Mesodermal cell (in vitro differentiated cells): ENCODE data around the gene TRMT44.
"Not testable (repeated sequence)": the region's sequence is repeated elsewhere in the genome, so short reads cannot be mapped to it uniquely, and the experiment has no call there.

ENCODE experiments used
- H3K27ac ChIP-seq: 2 replicates; pipeline ENCODE4 v1.7.0; 2013; ENCODE audit warnings: mild to moderate bottlenecking, low read depth, low read length, moderate library complexity; ENCODE audit not compliant: severe bottlenecking
- H3K36me3 ChIP-seq: 2 replicates; pipeline ENCODE4 v1.7.1; 2013; ENCODE audit warnings: mild to moderate bottlenecking, low read length, moderate library complexity; ENCODE audit not compliant: control insufficient read depth, insufficient read depth
- H3K4me1 ChIP-seq: one replicate; pipeline ENCODE4 v1.7.1; 2013; ENCODE audit warnings: mild to moderate bottlenecking, low read length; ENCODE audit not compliant: insufficient read depth, control insufficient read depth, poor library complexity, severe bottlenecking
- H3K4me3 ChIP-seq: 2 replicates; pipeline ENCODE4 v1.7.0; 2013; ENCODE audit warnings: low read length, control low read depth, mild to moderate bottlenecking; ENCODE audit not compliant: insufficient read depth, poor library complexity, severe bottlenecking; ENCODE audit errors: extremely low read depth
- H3K9me3 ChIP-seq: 2 replicates; pipeline ENCODE4 v1.7.1; 2013; ENCODE audit warnings: mild to moderate bottlenecking, low read length, moderate library complexity; ENCODE audit not compliant: control insufficient read depth
- WGBS, 2 experiments: methylation state at CpG; one replicate each; pipeline ENCODE4 v1.1.5; 2013; ENCODE audit warnings: missing lambda C conversion rate in 2 of 2; ENCODE audit not compliant: insufficient coverage in 2 of 2; 5-methylcytosine and 5-hydroxymethylcytosine counted together

The TRMT44 gene

GRCh38 chr4:8506373-8507195 lies 66.0 kb downstream of the TRMT44 start:
- H3K9me3 ChIP-seq: no peaks in the 10 kb centered on the region
- no peak overlapping the region for H3K27ac ChIP-seq
- H3K4me1 ChIP-seq: peaks cover 20% of the 10 kb centered on the region
- 48 to 66% methylated on average over 16 to 18 of the region's 21 CpGs for WGBS, 2 experiments
- no peaks in the 10 kb centered on the region for H3K36me3 ChIP-seq
- no peak overlapping the region for H3K4me3 ChIP-seq

DNA sequence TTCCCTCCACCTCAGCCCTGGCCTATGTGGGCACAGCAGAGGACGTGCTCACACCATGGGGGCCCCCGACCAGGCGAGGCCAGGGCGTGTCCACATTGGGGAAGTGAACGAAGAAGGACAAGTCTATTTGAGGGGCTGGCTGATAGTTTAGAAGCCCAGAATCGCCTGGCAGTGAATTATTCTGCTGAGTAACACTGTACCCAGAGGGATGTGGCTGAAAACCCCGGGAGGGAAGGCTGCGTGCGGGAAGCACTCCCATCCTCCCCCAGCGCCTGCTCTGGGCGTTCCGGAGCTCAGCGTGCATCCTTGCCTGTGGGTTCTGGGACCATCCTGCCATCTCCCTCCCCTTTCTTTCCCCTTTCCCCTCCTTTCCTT lies 66.6 kb downstream of the TRMT44 start:
- Histone ChIP-seq H3K4me3 (no peak overlapping the region), H3K4me1 (peaks cover 20% of the 10 kb centered on the region), H3K9me3 (no peaks in the 10 kb centered on the region), H3K36me3 (no peaks in the 10 kb centered on the region), H3K27ac (no peak overlapping the region)
- 69 to 71% methylated on average over 12 to 13 of the region's 13 CpGs for WGBS, 2 experiments

- peaks cover 17% of the 10 kb centered on the region for H3K4me1 ChIP-seq
- WGBS, 2 experiments: 90 to 93% methylated on average over 8 to 9 of the region's 9 CpGs
- no peak overlapping the region for H3K27ac ChIP-seq
- H3K9me3 ChIP-seq: no peaks in the 10 kb centered on the region
- no peaks in the 10 kb centered on the region for H3K36me3 ChIP-seq
- no peak overlapping the region for H3K4me3 ChIP-seq
These were observed 67.0 kb downstream of the TRMT44 start for GRCh38 chr4:8507624-8508023.

DNA sequence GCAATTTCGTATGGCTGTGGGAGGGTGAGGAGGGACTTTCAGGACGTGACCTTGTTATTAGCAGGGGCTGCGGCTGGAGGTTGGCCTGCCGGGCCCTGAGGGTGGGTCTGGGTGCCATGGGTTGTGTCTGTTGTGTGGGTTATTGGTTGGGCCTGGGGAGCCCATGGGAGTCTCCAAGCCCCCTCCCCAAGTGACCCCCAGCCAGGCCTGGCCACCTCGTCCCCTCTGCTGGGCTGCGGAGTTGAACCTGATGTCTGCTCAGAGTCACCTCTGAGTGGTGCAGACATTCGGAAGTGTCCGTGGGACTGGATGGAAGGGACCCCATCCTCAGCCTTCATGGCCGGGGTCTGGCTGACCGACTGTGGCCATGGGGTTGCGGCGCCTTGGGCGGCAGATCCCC lies 67.7 kb downstream of the TRMT44 start:
- Histone ChIP-seq H3K36me3 (no peaks in the 10 kb centered on the region), H3K27ac (no peak overlapping the region), H3K9me3 (no peaks in the 10 kb centered on the region), H3K4me3 (no peak overlapping the region), H3K4me1 (peaks cover 11% of the 10 kb centered on the region)
- 89% methylated on average over 8 to 9 of the region's 13 CpGs for WGBS, 2 experiments

DNA sequence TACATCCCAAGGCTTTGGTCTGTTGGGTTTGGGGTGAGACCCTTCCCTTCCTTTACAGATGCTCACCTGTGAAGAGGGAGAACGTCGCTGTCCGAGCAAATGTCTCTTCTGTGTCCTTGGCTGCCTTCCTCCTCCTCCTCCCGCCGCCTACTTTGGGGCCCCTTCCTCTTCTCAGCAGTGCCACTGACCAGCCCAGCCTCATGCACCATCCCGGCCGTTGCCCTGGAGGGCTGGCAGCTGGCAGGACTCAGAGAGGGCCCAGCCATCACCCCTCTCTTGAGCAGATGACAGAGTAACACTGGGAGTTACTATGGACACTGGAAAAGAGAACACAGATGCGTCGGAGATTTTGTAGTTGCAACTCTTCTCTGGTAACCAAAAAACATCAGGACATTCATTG lies 68.2 kb downstream of the TRMT44 start:
- 87 to 88% methylated on average over 7 of the region's 9 CpGs for WGBS, 2 experiments
- peaks cover 10% of the 10 kb centered on the region for H3K4me1 ChIP-seq

DNA sequence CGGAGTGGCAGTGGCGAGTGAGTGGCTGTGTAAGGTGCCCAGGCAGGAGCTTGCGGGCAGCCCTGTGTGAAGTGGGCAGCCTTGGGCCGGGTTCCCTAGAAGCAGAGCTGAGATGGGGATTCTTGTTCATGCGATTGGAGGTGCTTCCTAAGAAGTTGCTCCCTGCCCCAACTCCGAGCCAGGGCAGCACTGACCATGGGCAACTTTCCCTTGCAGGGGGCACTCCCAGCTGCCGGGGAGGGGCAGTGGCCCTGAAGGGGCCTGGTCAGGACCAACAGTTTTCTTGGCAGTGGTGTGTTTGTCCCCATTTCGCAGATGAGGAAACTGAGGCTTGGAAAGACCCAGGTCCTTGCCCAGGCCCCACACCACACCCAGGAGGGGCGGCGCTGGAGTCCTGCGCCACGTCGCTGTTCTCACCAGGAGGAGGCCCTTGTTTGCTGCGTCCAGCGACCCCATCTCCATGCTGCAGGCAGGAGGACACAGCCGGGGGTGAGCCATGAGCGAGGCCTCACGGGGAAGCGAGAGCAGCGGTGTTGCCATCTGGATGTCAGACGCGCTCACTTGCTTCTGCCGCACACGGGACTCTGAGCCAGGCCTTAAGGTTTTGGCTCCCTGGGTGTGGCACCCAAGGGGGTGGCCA lies 68.9 kb downstream of the TRMT44 start:
- peaks cover 10% of the 10 kb centered on the region for H3K4me1 ChIP-seq
- no peak overlapping the region for H3K27ac ChIP-seq
- H3K9me3 ChIP-seq: no peaks in the 10 kb centered on the region
- no peaks in the 10 kb centered on the region for H3K36me3 ChIP-seq
- WGBS, 2 experiments: 92 to 94% methylated on average over 21 to 24 of the region's 24 CpGs
- H3K4me3 ChIP-seq: no peak overlapping the region

More for the DNA sequence above, 68.2 kb downstream of the TRMT44 start:
- Histone ChIP-seq H3K36me3 (no peaks in the 10 kb centered on the region), H3K27ac (no peak overlapping the region), H3K9me3 (no peaks in the 10 kb centered on the region), H3K4me3 (no peak overlapping the region)

DNA sequence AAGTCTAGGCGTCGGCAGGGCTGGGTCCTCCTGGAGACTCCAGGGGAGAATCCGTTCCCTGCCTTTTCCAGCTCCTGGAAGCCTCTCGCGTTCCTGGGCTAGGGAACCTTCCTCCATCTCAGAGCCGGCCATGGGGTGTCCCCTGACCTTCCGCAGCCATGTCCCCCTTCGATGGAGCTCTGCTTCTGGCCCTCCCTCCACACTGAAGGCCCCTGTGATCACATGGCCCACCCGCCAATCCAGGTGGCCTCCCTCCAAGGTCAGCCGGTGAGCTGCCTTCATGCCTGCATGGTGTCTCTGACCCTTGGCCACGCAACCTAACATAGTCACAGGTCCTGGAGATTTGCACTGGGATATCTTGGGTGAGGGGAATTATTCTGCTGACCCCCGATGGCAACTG lies 69.6 kb downstream of the TRMT44 start:
- Histone ChIP-seq H3K4me3 (no peak overlapping the region), H3K9me3 (no peaks in the 10 kb centered on the region), H3K36me3 (no peaks in the 10 kb centered on the region), H3K4me1 (peaks cover 12% of the 10 kb centered on the region), H3K27ac (no peak overlapping the region)
- WGBS, 2 experiments: 90 to 95% methylated on average over 12 of the region's 12 CpGs

DNA sequence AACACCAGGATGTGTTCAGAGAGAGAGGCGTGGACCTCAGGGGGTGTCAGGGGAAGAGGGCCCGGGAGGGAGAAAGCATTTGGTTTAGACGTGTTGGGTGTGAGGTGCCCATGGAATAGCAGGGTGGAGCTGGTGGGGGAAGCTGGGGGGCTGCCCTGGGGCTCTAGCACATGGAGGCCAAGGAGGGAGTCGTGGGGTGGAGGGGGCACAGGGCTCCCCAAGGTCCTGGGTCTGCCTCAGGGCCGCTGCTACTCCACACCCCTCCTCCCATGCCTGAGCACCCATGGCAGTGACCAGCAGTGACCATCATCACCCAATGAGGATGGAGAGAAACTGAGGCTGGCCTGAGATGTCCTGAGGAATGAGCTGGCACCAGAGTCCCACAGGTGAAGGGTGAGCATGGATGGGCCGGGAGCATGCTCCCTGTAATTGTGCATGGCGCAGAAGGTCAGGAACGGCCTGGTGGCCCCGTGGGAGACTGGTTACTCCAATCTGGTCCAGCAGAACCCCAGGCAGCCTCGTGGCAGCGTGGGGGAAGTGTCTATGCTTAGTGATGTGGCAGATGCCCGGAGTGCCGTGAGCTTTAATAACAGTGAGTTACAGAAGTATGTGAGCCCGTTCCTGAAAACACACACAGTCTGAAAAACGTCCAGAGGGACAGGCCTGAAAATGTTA lies 70.2 kb downstream of the TRMT44 start:
- Histone ChIP-seq H3K9me3 (no peaks in the 10 kb centered on the region), H3K36me3 (no peaks in the 10 kb centered on the region), H3K4me1 (peaks cover 17% of the 10 kb centered on the region), H3K4me3 (no peak overlapping the region), H3K27ac (no peak overlapping the region)
- 89 to 93% methylated on average over 10 to 13 of the region's 15 CpGs for WGBS, 2 experiments

DNA sequence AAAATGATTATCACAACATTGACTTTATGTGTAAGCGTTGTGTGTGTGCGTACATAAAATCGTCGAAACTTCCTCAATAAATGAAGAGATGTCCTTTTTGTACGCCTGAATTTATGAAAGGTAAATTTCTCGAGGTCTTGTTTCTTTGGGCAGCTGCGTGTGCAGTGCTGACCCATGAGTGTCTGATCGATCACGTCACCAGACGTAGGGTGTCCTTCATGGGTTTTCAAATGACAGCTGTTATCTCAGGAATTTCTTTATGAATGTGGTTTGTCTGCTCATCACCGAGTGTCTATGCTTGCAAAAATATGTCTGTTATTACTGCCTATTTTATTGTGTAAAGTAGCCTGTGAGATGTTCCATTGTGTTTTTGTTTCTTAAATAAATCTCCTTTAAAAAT lies 71.9 kb downstream of the TRMT44 start:
- Histone ChIP-seq H3K9me3 (no peaks in the 10 kb centered on the region), H3K36me3 (no peaks in the 10 kb centered on the region), H3K4me3 (no peak overlapping the region), H3K27ac (no peak overlapping the region), H3K4me1 (peaks cover 16% of the 10 kb centered on the region)
- WGBS, 2 experiments: 94 to 97% methylated on average over 9 to 11 of the region's 11 CpGs

DNA sequence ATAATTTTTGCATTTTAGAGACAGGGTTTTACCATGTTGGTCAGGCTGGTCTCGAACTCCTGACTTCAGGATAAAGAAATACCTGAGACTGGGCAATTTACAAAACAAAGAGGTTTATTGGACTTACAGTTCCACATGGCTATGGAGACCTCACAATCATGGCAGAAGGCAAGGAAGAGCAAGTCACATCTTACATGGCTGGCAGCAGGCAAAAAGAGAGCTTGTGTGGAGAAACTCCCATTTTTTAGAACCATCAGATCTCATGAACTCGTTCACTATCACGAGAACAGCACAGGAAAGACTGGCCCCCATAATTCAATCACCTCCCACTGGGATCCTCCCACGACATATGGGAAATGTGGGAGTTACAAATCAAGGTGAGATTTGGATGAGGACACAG lies 72.5 kb downstream of the TRMT44 start:
- H3K4me1 ChIP-seq: peaks cover 16% of the 10 kb centered on the region
- WGBS, 2 experiments: 25 to 57% methylated on average over 1 of the region's 4 CpGs
- not testable (repeated sequence) for H3K27ac ChIP-seq, H3K9me3 ChIP-seq, H3K36me3 ChIP-seq, H3K4me3 ChIP-seq
